Endodermal cell (in vitro differentiated cells): ENCODE measurements around the gene MALT1. TPM values are rescaled to one million over a fixed set of nuclear protein-coding genes. Genes with fewer than 3 reads are reported as not detected.

ENCODE experiments used
- DNase-seq: peaks from one replicate; pipeline ENCODE4 v3.0.0-alpha.2; 2017
- H3K27ac ChIP-seq: 2 replicates; pipeline ENCODE4 v1.5.1; 2013; ENCODE audit warnings: mild to moderate bottlenecking, low read depth, low read length, moderate library complexity
- H3K27me3 ChIP-seq: 2 replicates; pipeline ENCODE4 v1.6.1; 2013; ENCODE audit warnings: mild to moderate bottlenecking, low read length, moderate library complexity; ENCODE audit not compliant: insufficient read depth, control insufficient read depth, poor library complexity, severe bottlenecking
- H3K36me3 ChIP-seq: 2 replicates; pipeline ENCODE4 v1.7.0; 2013; ENCODE audit warnings: mild to moderate bottlenecking, low read length, moderate library complexity; ENCODE audit not compliant: control insufficient read depth, insufficient read depth
- H3K4me1 ChIP-seq: one replicate; pipeline ENCODE4 v1.7.0; 2013; ENCODE audit warnings: low read length; ENCODE audit not compliant: control insufficient read depth, insufficient read depth
- H3K4me3 ChIP-seq: 2 replicates; pipeline ENCODE4 v1.5.1; 2013; ENCODE audit warnings: mild to moderate bottlenecking, low read length, moderate library complexity
- H3K9ac ChIP-seq: 2 replicates; pipeline ENCODE4 v1.6.1; 2013; ENCODE audit warnings: mild to moderate bottlenecking, low read length, moderate library complexity; ENCODE audit not compliant: poor library complexity, severe bottlenecking; ENCODE audit errors: extremely low read depth
- H3K9me3 ChIP-seq: 2 replicates; pipeline ENCODE4 v1.6.1; 2013; ENCODE audit warnings: mild to moderate bottlenecking, low read length, moderate library complexity; ENCODE audit not compliant: control insufficient read depth
- H3K27ac Mint-ChIP-seq: 2 replicates; pipeline ENCODE4 v1.8.0; 2020; ENCODE audit warnings: mixed read lengths
- H3K27me3 Mint-ChIP-seq: 2 replicates; pipeline ENCODE4 v1.8.0; 2021; ENCODE audit warnings: mild to moderate bottlenecking, mixed read lengths; ENCODE audit not compliant: insufficient read depth
- H3K36me3 Mint-ChIP-seq: 2 replicates; pipeline ENCODE4 v1.8.0; 2020; ENCODE audit warnings: low read depth, mixed read lengths
- H3K4me1 Mint-ChIP-seq: 2 replicates; pipeline ENCODE4 v1.8.0; 2020; ENCODE audit warnings: mixed read lengths
- H3K4me3 Mint-ChIP-seq: 2 replicates; pipeline ENCODE4 v1.8.0; 2020; ENCODE audit warnings: mild to moderate bottlenecking, moderate library complexity, mixed read lengths
- H3K9me3 Mint-ChIP-seq: 2 replicates; pipeline ENCODE4 v1.8.0; 2020; ENCODE audit warnings: mild to moderate bottlenecking, mixed read lengths
- CTCF ChIP-seq: fragments of 200-600 bp; sonication (generic); conservative IDR thresholded peaks from 2 replicates; pipeline ENCODE4 v1.5.0; 2021; ENCODE audit warnings: antibody characterized with exemption, mild to moderate bottlenecking
- WGBS, 2 experiments: methylation state at CpG; one replicate each; pipeline versions ENCODE4 v1.1.5 to v1.1.7; 2013; ENCODE audit warnings: missing lambda C conversion rate in 2 of 2, mixed read lengths in 1 of 2; ENCODE audit not compliant: insufficient coverage in 1 of 2, insufficient read length in 1 of 2; 5-methylcytosine and 5-hydroxymethylcytosine counted together
- total RNA-seq, 2 donors: library from RNA; stranded (reverse); fragmentation: NEBNext Ultra II Directional in 1 of 2; extraction: Animal tissue kit (Norgen Biotek cat#: 25700) in 1 of 2; gene quantifications; 2 replicates in 1 of 2; 3 replicates in 1 of 2; pipeline ENCODE4 v1.2.1, GENCODE V29; 2021

The MALT1 gene
- total RNA-seq, 2 donors from 2014 or later = 14.0 to 22.1 TPM

DNA sequence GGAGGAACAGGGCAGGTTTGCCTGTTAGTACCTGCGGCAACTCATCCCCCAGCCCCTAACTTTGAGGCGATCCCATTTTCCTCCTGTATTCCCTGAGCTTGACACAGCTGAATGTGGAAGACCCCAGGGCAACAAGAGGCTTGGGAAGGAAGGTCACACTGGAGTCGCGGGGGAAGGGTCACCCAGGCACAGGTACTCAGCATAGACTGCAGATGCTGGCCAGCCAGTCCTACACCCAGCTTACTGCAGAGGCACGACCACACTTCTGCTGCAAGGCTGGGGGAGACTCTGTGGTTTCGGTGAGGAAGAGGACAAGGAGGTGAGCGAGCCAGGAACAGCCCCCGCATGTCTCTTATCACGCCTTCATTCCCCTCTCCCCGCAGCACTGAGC, 91.5 kb downstream of the MALT1 start:
- H3K4me3 ChIP-seq = no peak overlapping the region
- H3K36me3 ChIP-seq = no peaks in the 10 kb centered on the region
- H3K9ac ChIP-seq = no peak overlapping the region
- H3K27me3 ChIP-seq = peaks cover 14% of the 10 kb centered on the region
- no peak overlapping the region for H3K4me3 Mint-ChIP-seq
- H3K4me1 Mint-ChIP-seq = peaks cover 3% of the 10 kb centered on the region
- H3K9me3 ChIP-seq = no peaks in the 10 kb centered on the region
- H3K36me3 Mint-ChIP-seq = no peaks in the 10 kb centered on the region
- peak; percentile 46 for DNase-seq
- H3K9me3 Mint-ChIP-seq = no peaks in the 10 kb centered on the region
- H3K27ac Mint-ChIP-seq = no peak overlapping the region
- no peak overlapping the region for H3K27ac ChIP-seq
- no peak for TF ChIP-seq CTCF
- 87 to 90% methylated on average over 3 to 10 of the region's 10 CpGs for WGBS, 2 experiments
- peaks cover under 1% of the 10 kb centered on the region for H3K4me1 ChIP-seq
- H3K27me3 Mint-ChIP-seq = peaks cover 39% of the 10 kb centered on the region

GRCh38 chr18:58766164-58766563, 94.9 kb downstream of the MALT1 start:
- no peak overlapping the region for H3K4me3 Mint-ChIP-seq
- no peak overlapping the region for H3K27ac ChIP-seq
- H3K36me3 Mint-ChIP-seq = no peaks in the 10 kb centered on the region
- no peaks in the 10 kb centered on the region for H3K36me3 ChIP-seq
- no peaks in the 10 kb centered on the region for H3K4me1 ChIP-seq
- H3K27ac Mint-ChIP-seq = no peak overlapping the region
- H3K9me3 Mint-ChIP-seq = no peaks in the 10 kb centered on the region
- H3K27me3 ChIP-seq = peaks cover 36% of the 10 kb centered on the region
- no peak overlapping the region for H3K9ac ChIP-seq
- no peak overlapping the region for H3K4me3 ChIP-seq
- H3K27me3 Mint-ChIP-seq = peaks cover 50% of the 10 kb centered on the region
- H3K4me1 Mint-ChIP-seq = peaks cover 7% of the 10 kb centered on the region
- DNase-seq = peak; percentile 19
- TF ChIP-seq CTCF = no peak
- H3K9me3 ChIP-seq = no peaks in the 10 kb centered on the region
- WGBS, 2 experiments = 85 to 97% methylated on average over 3 of the region's 3 CpGs

- Histone ChIP-seq H3K27ac (no peak overlapping the region), H3K9me3 (no peaks in the 10 kb centered on the region), H3K9ac (no peak overlapping the region), H3K36me3 (no peaks in the 10 kb centered on the region), H3K27me3 (peaks cover 36% of the 10 kb centered on the region), H3K4me3 (no peak overlapping the region), H3K4me1 (no peaks in the 10 kb centered on the region)
- Mint-ChIP-seq H3K36me3 (no peaks in the 10 kb centered on the region), H3K27me3 (peaks cover 50% of the 10 kb centered on the region), H3K4me3 (no peak overlapping the region), H3K27ac (no peak overlapping the region), H3K9me3 (no peaks in the 10 kb centered on the region), H3K4me1 (peaks cover 7% of the 10 kb centered on the region)
- WGBS, 2 experiments = 91 to 98% methylated on average over 7 of the region's 7 CpGs
- TF ChIP-seq CTCF = no peak
- peak; percentile 9 for DNase-seq
Measured at GRCh38 chr18:58766946-58767345, 95.7 kb downstream of the MALT1 start.
